Hematopoietic multipotent progenitor cell treated with erythropoietin and hydrocortisone succinate and interleukin-3 and kit ligand, for 8 days (in vitro differentiated cells): Measurements from ENCODE around the gene LGALS7.
"Not testable (repeated sequence)": the region's sequence is repeated elsewhere in the genome, so short reads cannot be mapped to it uniquely, and the experiment has no call there.

ENCODE experiments used
- DNase-seq: peaks from one replicate; pipeline ENCODE4 v3.0.0-alpha.2; 2015

LGALS7 gene

GRCh38 chr19:38773469-38774177, at the start of gene LGALS7:
Gene LGALS7, minus strand, starts transcription at chr19:38773517. Its CDS starts 25 bp downstream, at chr19:38773492.
- no peak for DNase-seq

DNA sequence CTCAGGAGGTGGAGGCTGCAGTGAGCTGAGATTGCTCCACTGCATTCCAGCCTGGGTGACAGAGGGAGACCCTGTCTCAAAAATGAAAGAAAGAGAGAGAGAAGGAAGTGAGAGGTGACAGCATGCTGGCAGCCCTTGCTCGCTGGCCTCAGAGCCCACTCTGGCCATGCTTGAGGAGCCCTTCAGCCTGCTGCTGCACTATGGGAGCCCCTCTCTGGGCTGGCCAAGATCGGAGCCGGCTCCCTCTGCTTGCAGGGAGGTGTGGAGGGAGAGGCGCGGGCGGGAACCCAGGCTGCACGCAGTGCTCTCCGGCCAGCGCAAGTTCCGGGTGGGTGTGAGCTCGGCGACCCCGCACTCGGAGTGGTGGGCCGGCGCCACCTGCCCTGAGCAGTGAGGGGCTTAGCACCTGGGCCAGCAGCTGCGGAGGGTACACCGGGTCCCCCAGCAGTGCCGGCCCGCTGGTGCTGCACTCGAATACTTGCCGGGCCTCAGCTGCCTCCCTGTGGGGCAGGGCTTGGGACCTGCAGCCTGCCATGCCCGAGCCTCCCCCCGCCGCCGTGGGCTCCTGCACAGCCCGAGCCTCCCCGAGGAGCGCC, 48.0 kb upstream of the LGALS7 start:
- DNase-seq = not testable (repeated sequence)

DNA sequence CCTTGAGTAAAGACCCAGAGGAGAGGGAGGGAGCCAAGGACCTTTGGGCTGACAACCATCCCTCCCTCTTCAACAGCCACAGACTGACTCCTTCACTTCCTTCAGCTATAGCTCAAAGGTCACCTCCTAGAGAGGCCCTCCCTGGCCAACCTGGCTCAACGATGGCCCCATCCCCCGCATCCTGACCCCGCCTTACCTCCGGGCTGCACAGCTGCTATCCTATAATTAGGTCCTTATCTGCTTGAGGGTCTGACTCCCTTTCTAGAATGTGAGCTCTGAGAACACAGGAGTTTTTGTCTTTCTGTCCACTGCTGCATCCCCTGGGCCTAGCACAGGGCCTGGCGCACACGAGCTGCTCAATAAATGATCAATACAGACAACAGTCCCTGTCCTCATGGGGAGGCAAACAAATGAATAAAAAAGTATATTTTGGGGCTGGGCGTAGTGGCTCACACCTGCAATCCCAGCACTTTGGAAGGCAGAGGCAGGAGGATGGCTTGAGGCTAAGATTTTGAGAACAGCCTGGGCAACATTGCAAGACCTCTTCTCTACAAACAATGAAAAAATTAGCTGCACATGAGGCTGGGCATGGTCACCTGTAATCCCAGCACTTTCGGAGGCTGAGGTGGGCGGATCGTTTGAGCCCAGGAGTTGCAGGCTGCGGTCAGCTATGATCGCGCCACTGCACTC, 46.1 kb upstream of the LGALS7 start:
- DNase-seq = no peak

- no peak for DNase-seq
These were observed 43.8 kb upstream of the LGALS7 start for GRCh38 chr19:38817081-38817480.

DNA sequence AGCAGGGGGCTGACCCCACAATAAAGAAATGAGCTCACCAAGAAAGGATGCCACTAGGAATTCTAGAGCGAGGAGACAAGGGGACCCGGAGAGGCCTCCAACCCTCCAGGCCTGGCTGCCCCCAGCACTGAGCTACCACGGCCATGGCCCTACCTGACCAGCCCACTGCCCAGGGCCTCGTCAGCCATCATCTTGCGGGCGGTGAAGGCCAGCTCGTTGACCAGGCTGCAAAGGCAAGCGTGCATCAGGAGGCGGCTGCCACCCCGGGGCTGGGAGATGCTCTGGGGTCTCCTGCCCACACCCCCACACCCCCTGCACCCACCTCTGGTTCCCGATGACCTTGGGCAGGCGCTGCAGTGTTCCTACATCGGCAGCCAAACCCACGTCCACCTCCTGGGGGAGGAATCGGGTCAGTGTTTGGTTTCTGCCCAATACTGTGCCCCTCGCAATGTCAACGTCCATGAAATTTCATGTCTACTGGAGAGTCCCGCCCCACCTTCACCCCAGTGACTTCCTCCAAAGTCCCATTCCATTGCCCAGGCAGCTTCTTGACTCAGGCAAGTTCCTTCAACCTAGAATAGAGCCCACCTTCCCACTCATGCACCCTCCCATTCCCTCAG, 42.9 kb upstream of the LGALS7 start:
- no peak for DNase-seq

DNA sequence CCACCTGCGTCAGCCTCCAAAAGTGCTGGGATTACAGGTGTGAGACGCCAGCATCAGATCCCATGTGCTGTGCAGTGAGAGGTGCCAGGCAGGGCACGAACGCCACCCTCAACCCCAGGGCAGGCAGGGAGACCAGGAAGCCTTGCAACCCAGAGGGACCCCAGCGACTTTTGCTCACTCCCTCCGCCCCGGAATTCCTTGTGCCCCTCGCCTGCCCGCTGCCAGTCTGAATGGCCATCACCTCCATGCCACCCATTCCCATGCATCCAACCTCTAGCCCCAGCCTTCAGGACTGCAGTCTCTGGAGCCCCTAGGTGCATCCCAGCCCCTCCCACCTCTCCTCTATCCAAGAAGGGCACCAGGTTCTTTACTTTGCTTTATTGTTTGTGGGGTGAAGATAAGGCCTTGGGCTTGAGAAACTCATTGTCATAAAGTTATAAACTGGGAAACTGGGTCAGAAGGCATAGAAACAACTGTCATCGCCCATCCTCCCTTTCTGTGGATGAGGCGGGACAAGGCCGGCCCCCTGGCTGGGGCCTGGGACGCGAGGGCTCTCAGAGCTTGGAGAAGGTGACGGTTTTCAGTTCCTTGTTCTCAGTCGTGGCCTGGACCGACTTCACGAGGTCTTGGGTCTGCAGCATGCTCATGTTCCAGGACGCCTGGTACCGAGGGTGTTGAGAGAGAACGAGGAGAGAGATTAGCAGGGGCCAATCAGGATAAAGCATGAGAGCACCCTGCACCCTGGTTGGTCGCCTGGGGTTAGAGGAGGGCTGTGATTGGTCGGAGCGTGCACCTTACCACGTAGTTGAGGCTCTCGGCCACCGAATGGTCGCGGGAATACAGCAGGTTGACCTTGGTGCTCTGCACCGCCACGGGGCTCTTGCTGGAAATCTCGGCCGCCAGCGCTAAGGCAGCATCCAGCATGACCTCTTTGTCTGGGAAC, 42.0 kb upstream of the LGALS7 start:
- DNase-seq = no peak

GRCh38 chr19:38813932-38814331, 40.6 kb upstream of the LGALS7 start:
- DNase-seq = not testable (repeated sequence)

GRCh38 chr19:38813323-38813722, 40.0 kb upstream of the LGALS7 start:
- no peak for DNase-seq

DNA sequence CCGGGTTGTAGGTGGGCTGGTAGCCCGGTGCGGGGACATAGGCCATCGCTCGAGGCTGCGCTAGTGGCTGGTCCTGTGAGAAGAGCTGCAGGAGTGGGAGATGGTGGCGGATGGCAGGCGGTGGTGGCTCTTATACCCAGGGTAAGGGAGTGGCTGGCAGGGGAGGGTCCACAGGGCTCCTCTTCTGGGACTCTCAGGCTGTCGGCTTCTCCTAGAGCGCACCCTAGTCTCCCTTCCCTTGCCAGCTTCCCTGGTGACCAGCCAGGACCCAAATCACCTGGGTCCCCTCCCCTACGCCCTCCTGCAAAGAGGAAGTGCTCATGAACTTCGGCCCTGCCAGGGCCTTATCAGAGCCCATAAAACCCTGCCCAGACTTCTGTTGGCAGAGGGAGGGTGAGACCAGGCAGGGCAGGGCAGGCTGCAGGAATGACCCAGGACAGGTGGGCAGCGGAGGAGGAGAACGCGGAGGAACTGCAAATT, 39.6 kb upstream of the LGALS7 start, which contains the start of gene LGALS4:
Gene LGALS4 (minus strand): TSS at position 105 of the 480 bp plus-strand sequence. CDS start 59 bp downstream, at position 46.
- no peak for DNase-seq

- DNase-seq = no peak
These were observed 38.9 kb upstream of the LGALS7 start for GRCh38 chr19:38812009-38812840.

GRCh38 chr19:38809592-38810252, 36.4 kb upstream of the LGALS7 start:
- no peak for DNase-seq

DNA sequence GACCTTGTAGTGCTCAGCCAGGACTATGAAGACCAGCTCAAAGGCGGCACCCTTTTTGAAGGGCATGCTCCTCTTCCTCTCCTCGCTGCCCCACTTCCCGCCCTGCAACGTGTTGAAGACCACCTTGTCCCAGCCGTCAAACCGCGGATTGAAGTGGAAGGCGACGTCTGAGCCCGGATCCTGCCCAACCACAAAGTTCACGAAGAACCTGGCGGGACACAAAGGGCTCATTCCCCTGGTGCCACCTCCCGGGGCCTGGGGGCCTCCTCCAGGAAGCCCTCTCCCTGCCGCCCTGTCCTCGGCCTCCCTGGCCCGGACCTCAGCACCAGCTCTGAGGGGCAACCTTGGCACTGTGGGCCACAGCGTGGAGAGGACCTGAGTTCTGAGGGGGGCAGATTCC, 35.4 kb upstream of the LGALS7 start:
- no peak for DNase-seq

- not testable (repeated sequence) for DNase-seq
These were observed 34.2 kb upstream of the LGALS7 start for GRCh38 chr19:38807374-38808098.

- DNase-seq = no peak
These were observed 33.1 kb upstream of the LGALS7 start for GRCh38 chr19:38806371-38806770.

GRCh38 chr19:38805180-38805579, 31.9 kb upstream of the LGALS7 start:
- no peak for DNase-seq

GRCh38 chr19:38803543-38803942, 30.2 kb upstream of the LGALS7 start:
- no peak for DNase-seq

DNA sequence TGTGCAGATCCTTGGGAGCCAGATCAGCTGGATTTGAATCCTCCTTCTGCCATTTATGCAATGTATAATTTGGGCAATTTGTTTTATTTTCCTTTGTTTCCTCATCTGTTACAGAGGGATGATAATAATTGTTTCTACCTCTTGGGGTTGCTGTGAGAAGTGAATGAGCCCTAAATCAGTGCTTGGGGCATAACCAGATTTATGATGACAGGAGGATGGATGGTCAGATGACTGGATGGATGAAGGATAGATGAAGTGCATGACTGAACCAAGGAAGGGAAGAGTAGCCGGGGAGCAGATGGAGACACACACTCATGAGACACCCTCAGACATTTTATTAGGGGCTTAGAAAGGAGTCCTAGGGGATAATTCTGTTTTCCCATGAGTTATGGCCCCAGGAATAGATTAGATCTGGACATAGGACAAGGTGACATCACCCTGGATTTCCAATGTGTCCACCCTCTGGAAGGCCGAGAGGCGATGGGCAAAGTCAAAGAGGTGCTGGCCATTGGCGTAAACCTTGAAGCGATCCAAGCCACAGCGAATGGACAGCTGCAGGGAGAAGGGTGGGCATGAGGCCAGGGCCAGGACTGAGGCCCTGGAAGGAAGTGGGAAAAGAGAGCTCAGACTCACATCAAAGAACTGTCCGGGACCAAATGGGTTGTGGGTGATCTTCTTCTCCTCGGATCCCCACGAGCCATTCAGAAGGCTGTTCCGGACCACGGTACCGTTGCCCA, 28.2 kb upstream of the LGALS7 start:
- no peak for DNase-seq

- no peak for DNase-seq
These were observed 27.4 kb upstream of the LGALS7 start for GRCh38 chr19:38800577-38801347.
